K562 (cell line): ENCODE results near the gene TMC8. TPM values are rescaled to one million over a fixed set of nuclear protein-coding genes. Genes with fewer than 3 reads are reported as not detected.

Source experiments
- ATAC-seq: fragments of 200-7000 bp; cut with Tn5 transposase; 3 replicates; pipeline ENCODE4 v1.9.1; 2020; ENCODE audit warnings: moderate library complexity
- BruUV-seq: library from RNA; stranded (reverse); fragments of 400-500 nt; replicated peaks from 2 replicates; lab custom pipeline; 2021; lab: Mats Ljungman, UMichigan
- CTCF ChIA-PET: fragments of 300-600 bp; formaldehyde crosslinking; extraction: SDS; loops from one replicate; lab custom pipeline; 2021; ENCODE audit warnings: low intra/inter-chr PET ratio; lab: Yijun Ruan, JAX
- POLR2A ChIA-PET: fragments of 300-600, 350-650 bp; sonication (Branson Sonifier 250); formaldehyde crosslinking; extraction: SDS; loops from one replicate; lab custom pipeline; 2021; ENCODE audit warnings: antibody characterized with exemption, inconsistent platforms; lab: Yijun Ruan, JAX
- DNase-seq, 4 experiments: peaks; one replicate each; pipeline versions ENCODE4 v3.0.0 to v3.0.0-alpha.2; 2011 to 2018; ENCODE audit warnings: low spot score in 3 of 4, mixed read lengths in 3 of 4; ENCODE audit errors: extremely low read depth in 1 of 4
- FAIRE-seq: peaks from 2 replicates; lab custom pipeline; 2011; peaks lifted over from hg19 to GRCh38; lab: Jason Lieb, UNC
- H2AFZ ChIP-seq: 2 replicates; pipeline ENCODE4 v1.6.0; 2011; ENCODE audit warnings: low read depth, low read length, control low read depth, inconsistent platforms
- H3K27ac ChIP-seq: fragments of 200-600 bp; 3 replicates; pipeline ENCODE4 v1.8.0; 2011; ENCODE audit warnings: low read depth, mild to moderate bottlenecking, control low read depth, inconsistent platforms, low read length, moderate library complexity, mixed read lengths; ENCODE audit errors: extremely low read depth
- H3K27me3 ChIP-seq, 2 experiments: fragments of 300-600 bp in 1 of 2; 2 replicates in 1 of 2; 3 replicates in 1 of 2; pipeline versions ENCODE4 v1.6.0 to v1.8.0; 2011; ENCODE audit warnings: inconsistent platforms in 2 of 2, low read length in 2 of 2, mild to moderate bottlenecking in 1 of 2, mixed read lengths in 1 of 2, moderate library complexity in 1 of 2; ENCODE audit not compliant: control insufficient read depth in 2 of 2, insufficient read depth in 2 of 2
- H3K36me3 ChIP-seq: fragments of 300-600 bp; 3 replicates; pipeline ENCODE4 v1.8.0; 2011; ENCODE audit warnings: mild to moderate bottlenecking, low read length, inconsistent platforms; ENCODE audit not compliant: control insufficient read depth, insufficient read depth
- H3K4me1 ChIP-seq, 2 experiments: fragments of 200-600 bp in 1 of 2; replicated peaks in 1 of 2; 2 replicates in 1 of 2; 3 replicates in 1 of 2; pipeline versions ENCODE4 v1.5.1 to v1.8.0; 2011; ENCODE audit warnings: inconsistent platforms in 2 of 2, low read length in 2 of 2, mild to moderate bottlenecking in 1 of 2, mixed read lengths in 1 of 2, moderate library complexity in 1 of 2; ENCODE audit not compliant: control insufficient read depth in 2 of 2, insufficient read depth in 2 of 2
- H3K4me2 ChIP-seq: 2 replicates; pipeline ENCODE4 v1.6.1; 2011; ENCODE audit warnings: low read length, control low read depth, inconsistent platforms, mixed read lengths; ENCODE audit not compliant: insufficient read depth
- H3K4me3 ChIP-seq: fragments of 200-600 bp; sonication (generic), shearing (Covaris generic); 2 replicates; pipeline ENCODE4 v1.5.1; 2016; ENCODE audit warnings: control low read depth, inconsistent platforms
- H3K79me2 ChIP-seq: fragments of 200-600 bp; 3 replicates; pipeline ENCODE4 v1.8.0; 2011; ENCODE audit warnings: low read length, inconsistent platforms; ENCODE audit not compliant: control insufficient read depth, insufficient read depth
- H3K9ac ChIP-seq, 2 experiments: 2 replicates each; pipeline versions ENCODE4 v1.6.0 to v1.6.1; 2011; ENCODE audit warnings: low read depth in 2 of 2, low read length in 2 of 2, control low read depth in 1 of 2, inconsistent platforms in 1 of 2, mild to moderate bottlenecking in 1 of 2, mixed read lengths in 1 of 2; ENCODE audit not compliant: insufficient read depth in 1 of 2
- H3K9me1 ChIP-seq: one replicate; pipeline ENCODE4 v1.6.0; 2011; ENCODE audit warnings: inconsistent platforms, mild to moderate bottlenecking, low read length, moderate library complexity; ENCODE audit not compliant: control insufficient read depth, insufficient read depth
- H3K9me3 ChIP-seq: replicated peaks from 2 replicates; pipeline ENCODE4 v1.5.1; 2011; ENCODE audit warnings: low read depth, low read length, inconsistent platforms; ENCODE audit not compliant: control insufficient read depth, insufficient read depth
- H4K20me1 ChIP-seq: replicated peaks from 2 replicates; pipeline ENCODE4 v1.6.1; 2011; ENCODE audit warnings: low read length, inconsistent platforms, mixed read lengths; ENCODE audit not compliant: control insufficient read depth, insufficient read depth
- CBX3 ChIP-seq, 2 experiments: IDR thresholded peaks; 1 replicate in 1 of 2; 2 replicates in 1 of 2; pipeline ENCODE4 v1.6.1; 2012; ENCODE audit warnings: inconsistent platforms in 2 of 2, low read length in 2 of 2, borderline replicate concordance in 1 of 2, control low read depth in 1 of 2
- MAFK ChIP-seq: IDR thresholded peaks from 2 replicates; pipeline ENCODE4 v1.6.1; 2011; ENCODE audit warnings: low read length, improper control_type of control experiment
- NELFE ChIP-seq: IDR thresholded peaks from 2 replicates; pipeline ENCODE4 v1.6.1; 2011; ENCODE audit warnings: mild to moderate bottlenecking; ENCODE audit not compliant: insufficient read depth, insufficient read length
- NFYB ChIP-seq: IDR thresholded peaks from 2 replicates; pipeline ENCODE4 v1.6.1; 2011; ENCODE audit warnings: mild to moderate bottlenecking, moderate library complexity; ENCODE audit not compliant: insufficient read length; ENCODE audit errors: extremely low read depth
- SETDB1 ChIP-seq: IDR thresholded peaks from one replicate; pipeline ENCODE4 v1.6.1; 2012; ENCODE audit warnings: low read length, control low read depth, inconsistent platforms
- ZBTB17 ChIP-seq: fragments of 450-650 bp; formaldehyde crosslinking; IDR thresholded peaks from 2 replicates; pipeline ENCODE4 v1.4.0; 2020; ENCODE audit warnings: mild to moderate bottlenecking
- ZNF717 ChIP-seq: fragments of 250-450 bp; sonication (Bioruptor Pico); IDR thresholded peaks from 2 replicates; pipeline ENCODE4 v1.5.0; 2021
- WGBS: fragments of 100-300 bp; shearing (Covaris generic); methylation state at CpG from one replicate; pipeline ENCODE4 v1.1.6; 2016; ENCODE audit warnings: low coverage, mixed read lengths; ENCODE audit not compliant: insufficient coverage; ENCODE audit errors: missing lambda C conversion rate; 5-methylcytosine and 5-hydroxymethylcytosine counted together
- in situ Hi-C: fragments of 300-500 bp; cut with MboI; formaldehyde crosslinking; loops from 4 replicates; pipeline ENCODE4 v1.15.0; 2018; ENCODE audit warnings: inconsistent platforms, mixed read lengths
- intact Hi-C: fragments of 100-400 bp; cut with micrococcal nuclease; formaldehyde crosslinking; loops from 2 replicates; pipeline ENCODE4 v1.14.2; 2022
- polyA plus RNA-seq, 8 experiments: library from polyadenylated mRNA; depleted of rRNA in 4 of 8; stranded (reverse) in 5 of 8; unstranded in 3 of 8; fragments of >200 nt; fragmentation: Nextera tagmentation in 2 of 8; fragmentation: Illumina TruSeq in 1 of 8; extraction: Ambion mirVana in 2 of 8; extraction: Trizol in 1 of 8; gene quantifications; 2 replicates each; pipeline versions ENCODE4 v1.2.1 to v1.2.3, GENCODE V29; 2011 to 2014; ENCODE audit warnings: inconsistent platforms in 1 of 8, missing spikeins in 1 of 8
- total RNA-seq, 7 experiments: library from RNA; depleted of rRNA in 6 of 7; stranded (reverse); fragments of >200 nt in 6 of 7; fragmentation: Illumina TruSeq in 2 of 7; extraction: Trizol in 2 of 7; gene quantifications; 2 replicates each; pipeline versions ENCODE4 v1.2.1 to v1.2.3, GENCODE V29; 2011 to 2021; ENCODE audit warnings: low replicate concordance in 1 of 7
- TF ChIP-seq, protein P1 (sequence below): fragments of 250-450 bp; sonication (Bioruptor Pico); IDR thresholded peaks from 2 replicates; pipeline ENCODE4 v1.5.0; 2020; ENCODE audit warnings: mild to moderate bottlenecking
- TF ChIP-seq, protein P2 (sequence below): fragments of 250-450 bp; sonication (Bioruptor Pico); IDR thresholded peaks from 2 replicates; pipeline ENCODE4 v1.8.0; 2022; ENCODE audit warnings: moderate library complexity, mild to moderate bottlenecking, inconsistent platforms
- TF ChIP-seq, protein P3 (sequence below): fragments of 200-400 bp; formaldehyde crosslinking; IDR thresholded peaks from 2 replicates; pipeline ENCODE4 v1.6.1; 2017; ENCODE audit warnings: mild to moderate bottlenecking, low read depth, low read length, moderate library complexity
- TF ChIP-seq, protein P4 (sequence below): sonication (generic); formaldehyde crosslinking; IDR thresholded peaks from 2 replicates; pipeline ENCODE4 v1.8.0; 2022; ENCODE audit warnings: mild to moderate bottlenecking, missing genetic modification reagents

TMC8 gene
- total and polyA plus RNA-seq, 9 of the 15 experiments (the other 6 are each of a cell fraction or from before 2014, with no cell fraction given) = 0.13 to 10.9 (median 2.8) TPM

DNA sequence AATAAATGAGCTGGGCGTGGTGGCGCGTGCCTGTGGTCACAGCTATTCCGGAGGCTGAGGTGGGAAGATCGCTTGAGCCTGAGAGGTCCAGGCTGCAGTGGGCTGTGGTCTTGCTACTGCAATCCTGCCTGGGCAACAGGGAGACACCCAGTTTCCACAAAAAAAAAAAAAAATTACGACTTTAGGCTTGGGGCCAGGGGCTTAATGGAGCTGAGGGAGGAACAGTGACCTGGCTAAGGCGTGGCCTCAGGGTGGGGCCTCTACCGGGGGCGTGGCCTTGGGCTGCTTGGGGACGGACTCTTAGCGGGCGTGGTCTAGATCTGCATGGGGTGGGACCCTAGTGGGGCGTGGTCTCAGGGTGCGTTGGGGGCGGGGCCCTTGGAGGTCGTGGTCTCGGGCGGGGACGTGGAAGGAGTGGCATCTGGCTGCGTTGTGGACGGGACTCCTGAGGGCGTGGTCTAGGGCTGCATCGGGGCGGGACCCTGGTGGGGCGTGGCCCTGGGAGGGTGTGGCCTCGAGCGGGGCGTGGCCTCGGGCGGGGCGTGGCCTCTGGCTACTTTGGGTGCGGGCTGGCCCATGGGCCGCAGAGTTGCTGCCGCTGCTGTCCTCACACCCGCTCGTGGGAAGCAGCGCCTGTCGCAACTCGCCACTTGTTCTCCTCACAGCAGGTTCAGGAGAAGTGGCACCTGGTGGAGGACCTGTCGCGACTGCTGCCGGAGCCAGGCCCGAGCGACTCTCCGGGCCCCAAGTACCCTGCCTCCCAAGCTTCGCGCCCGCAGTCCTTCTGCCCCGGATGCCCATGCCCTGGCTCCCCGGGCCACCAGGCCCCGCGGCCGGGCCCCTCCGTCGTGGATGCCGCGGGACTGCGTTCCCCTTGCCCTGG is 9.8 kb downstream of the TMC8 start:
- H3K4me1 ChIP-seq = peaks cover 75 to 99% of the 10 kb centered on the region in 2 experiments
- FAIRE-seq (peak; percentile 96), DNase-seq (peak; percentile 96 to 99 (median 98)), ATAC-seq (peak; percentile 85)
- CTCF ChIA-PET = no interaction called here
- peak overlapping the region; percentile 80 for H3K4me2 ChIP-seq
- in situ Hi-C loops (no loop called here), intact Hi-C loops (loop anchor here (1.0 to 5.0 kb wide), 2 partner anchors 12 to 37 kb away; partner anchors contain the start of gene TMC6)
- peak overlapping the region; percentile 79 for H3K27ac ChIP-seq
- peak overlapping the region; percentile 76 for H2AFZ ChIP-seq
- H3K4me3 ChIP-seq = peak overlapping the region; percentile 44
- no peaks in the 10 kb centered on the region for H3K36me3 ChIP-seq
- peak overlapping the region; percentile 56 to 93; a peak in 3 of 4 replicates for H3K9ac ChIP-seq
- H4K20me1 ChIP-seq = no peaks in the 10 kb centered on the region
- POLR2A ChIA-PET = interaction anchor here (0.6 to 3.3 kb wide), 12 partner anchors 10 to 105 kb away, joined by 3 to 23 read pairs (median 4); partner anchors contain the start of genes AFMID, TK1, TMC6 and TMC8
- H3K9me1 ChIP-seq = no peaks in the 10 kb centered on the region
- WGBS = 7% methylated on average over 45 of the region's 58 CpGs
- H3K27me3 ChIP-seq = no peaks in the 10 kb centered on the region
- H3K79me2 ChIP-seq = peaks cover 12% of the 10 kb centered on the region; the same call in 2 of the 3 replicates
- BruUV-seq = no TSS peak
- no peaks in the 10 kb centered on the region for H3K9me3 ChIP-seq
- TF ChIP-seq NFYB (no peak), SETDB1 (no peak), NELFE (no peak), MAFK (no peak), ZBTB17 (CRISPR knock-in tag) (0 out of 2 replicates have a peak, but pooled peaks have one; percentile 28), ZNF717 (no peak), CBX3 (IDR thresholded peaks at IDR 0.05; ENCODE audit: borderline replicate concordance in 1 of 2, low read length in 2 of 2) (no peak; a peak in 1 of 3 replicates)
- TF ChIP-seq, protein P1, sequence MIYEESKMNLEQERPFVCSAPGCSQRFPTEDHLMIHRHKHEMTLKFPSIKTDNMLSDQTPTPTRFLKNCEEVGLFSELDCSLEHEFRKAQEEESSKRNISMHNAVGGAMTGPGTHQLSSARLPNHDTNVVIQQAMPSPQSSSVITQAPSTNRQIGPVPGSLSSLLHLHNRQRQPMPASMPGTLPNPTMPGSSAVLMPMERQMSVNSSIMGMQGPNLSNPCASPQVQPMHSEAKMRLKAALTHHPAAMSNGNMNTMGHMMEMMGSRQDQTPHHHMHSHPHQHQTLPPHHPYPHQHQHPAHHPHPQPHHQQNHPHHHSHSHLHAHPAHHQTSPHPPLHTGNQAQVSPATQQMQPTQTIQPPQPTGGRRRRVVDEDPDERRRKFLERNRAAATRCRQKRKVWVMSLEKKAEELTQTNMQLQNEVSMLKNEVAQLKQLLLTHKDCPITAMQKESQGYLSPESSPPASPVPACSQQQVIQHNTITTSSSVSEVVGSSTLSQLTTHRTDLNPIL = no peak
- TF ChIP-seq, protein P2, sequence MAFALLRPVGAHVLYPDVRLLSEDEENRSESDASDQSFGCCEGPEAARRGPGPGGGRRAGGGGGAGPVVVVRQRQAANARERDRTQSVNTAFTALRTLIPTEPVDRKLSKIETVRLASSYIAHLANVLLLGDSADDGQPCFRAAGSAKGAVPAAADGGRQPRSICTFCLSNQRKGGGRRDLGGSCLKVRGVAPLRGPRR (CRISPR knock-in tag) = no peak
- TF ChIP-seq, protein P3, sequence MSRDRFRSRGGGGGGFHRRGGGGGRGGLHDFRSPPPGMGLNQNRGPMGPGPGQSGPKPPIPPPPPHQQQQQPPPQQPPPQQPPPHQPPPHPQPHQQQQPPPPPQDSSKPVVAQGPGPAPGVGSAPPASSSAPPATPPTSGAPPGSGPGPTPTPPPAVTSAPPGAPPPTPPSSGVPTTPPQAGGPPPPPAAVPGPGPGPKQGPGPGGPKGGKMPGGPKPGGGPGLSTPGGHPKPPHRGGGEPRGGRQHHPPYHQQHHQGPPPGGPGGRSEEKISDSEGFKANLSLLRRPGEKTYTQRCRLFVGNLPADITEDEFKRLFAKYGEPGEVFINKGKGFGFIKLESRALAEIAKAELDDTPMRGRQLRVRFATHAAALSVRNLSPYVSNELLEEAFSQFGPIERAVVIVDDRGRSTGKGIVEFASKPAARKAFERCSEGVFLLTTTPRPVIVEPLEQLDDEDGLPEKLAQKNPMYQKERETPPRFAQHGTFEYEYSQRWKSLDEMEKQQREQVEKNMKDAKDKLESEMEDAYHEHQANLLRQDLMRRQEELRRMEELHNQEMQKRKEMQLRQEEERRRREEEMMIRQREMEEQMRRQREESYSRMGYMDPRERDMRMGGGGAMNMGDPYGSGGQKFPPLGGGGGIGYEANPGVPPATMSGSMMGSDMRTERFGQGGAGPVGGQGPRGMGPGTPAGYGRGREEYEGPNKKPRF = no peak
- TF ChIP-seq, protein P4, sequence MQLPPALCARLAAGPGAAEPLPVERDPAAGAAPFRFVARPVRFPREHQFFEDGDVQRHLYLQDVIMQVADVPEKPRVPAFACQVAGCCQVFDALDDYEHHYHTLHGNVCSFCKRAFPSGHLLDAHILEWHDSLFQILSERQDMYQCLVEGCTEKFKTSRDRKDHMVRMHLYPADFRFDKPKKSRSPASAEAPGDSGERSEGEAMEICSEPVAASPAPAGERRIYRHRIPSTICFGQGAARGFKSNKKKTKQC (CRISPR knock-in tag) = no peak
